Endothelial cell of umbilical vein (primary cell): ENCODE results near the gene SEC31A. TPM values are rescaled to one million over a fixed set of nuclear protein-coding genes. Genes with fewer than 3 reads are reported as not detected.

ENCODE experiments used
- BruUV-seq: library from RNA; stranded (reverse); fragments of 400-500 nt; replicated peaks from 2 replicates; lab custom pipeline; 2021; lab: Mats Ljungman, UMichigan
- CTCF ChIA-PET: fragments of 300-600, 350-600 bp; sonication (Branson Sonifier 250); formaldehyde crosslinking; loops from one replicate; lab custom pipeline; 2021; ENCODE audit warnings: antibody characterized with exemption, inconsistent platforms; lab: Charles Lee
- POLR2A ChIA-PET: fragments of 300-600, 350-600 bp; sonication (Branson Sonifier 250); formaldehyde crosslinking; loops from one replicate; lab custom pipeline; 2021; ENCODE audit warnings: antibody characterized with exemption, inconsistent platforms; lab: Charles Lee
- DNase-seq: peaks from one replicate; pipeline ENCODE4 v3.0.0-alpha.2; 2011; ENCODE audit warnings: low read depth, low spot score
- FAIRE-seq: peaks from 2 replicates; lab custom pipeline; 2011; peaks lifted over from hg19 to GRCh38; lab: Jason Lieb, UNC
- H2AFZ ChIP-seq: 2 replicates; pipeline ENCODE4 v1.6.0; 2012; ENCODE audit warnings: low read depth, low read length, control low read depth, inconsistent platforms
- H3K27ac ChIP-seq: 2 replicates; pipeline ENCODE4 v1.5.1; 2011; ENCODE audit warnings: low read depth, mild to moderate bottlenecking, control low read depth, low read length, moderate library complexity; ENCODE audit not compliant: insufficient read depth
- H3K27me3 ChIP-seq, 2 experiments: 2 replicates each; pipeline versions ENCODE4 v1.6.0 to v1.6.1; 2011; ENCODE audit warnings: low read length in 2 of 2, mixed read lengths in 1 of 2; ENCODE audit not compliant: control insufficient read depth in 2 of 2, insufficient read depth in 2 of 2
- H3K36me3 ChIP-seq, 2 experiments: 2 replicates in 1 of 2; 3 replicates in 1 of 2; pipeline ENCODE4 v1.5.1; 2011; ENCODE audit warnings: low read length in 2 of 2, mild to moderate bottlenecking in 1 of 2, moderate library complexity in 1 of 2; ENCODE audit not compliant: control insufficient read depth in 2 of 2, insufficient read depth in 2 of 2; ENCODE audit errors: extremely low read depth in 1 of 2
- H3K4me1 ChIP-seq: 3 replicates; pipeline ENCODE4 v1.5.1; 2011; ENCODE audit warnings: mild to moderate bottlenecking, low read length; ENCODE audit not compliant: control insufficient read depth, insufficient read depth; ENCODE audit errors: extremely low read depth
- H3K4me2 ChIP-seq: 2 replicates; pipeline ENCODE4 v1.6.1; 2011; ENCODE audit warnings: low read length, control low read depth, mixed read lengths; ENCODE audit not compliant: insufficient read depth
- H3K4me3 ChIP-seq, 3 experiments: fragments of 200-600 bp in 1 of 3; sonication (generic), shearing (Covaris generic) in 1 of 3; replicated peaks in 1 of 3; 2 replicates each; pipeline ENCODE4 v1.5.1; 2011 to 2016; ENCODE audit warnings: control low read depth in 3 of 3, low read length in 3 of 3, mild to moderate bottlenecking in 2 of 3, inconsistent platforms in 1 of 3, low read depth in 1 of 3, moderate library complexity in 1 of 3; ENCODE audit not compliant: insufficient read depth in 1 of 3
- H3K79me2 ChIP-seq: 2 replicates; pipeline ENCODE4 v1.6.0; 2012; ENCODE audit warnings: low read length, inconsistent platforms; ENCODE audit not compliant: control insufficient read depth, insufficient read depth
- H3K9ac ChIP-seq: replicated peaks from 2 replicates; pipeline ENCODE3; 2011; ENCODE audit warnings: low read length, control low read depth; ENCODE audit not compliant: insufficient read depth; ENCODE audit errors: extremely low read depth
- H3K9me1 ChIP-seq: replicated peaks from 3 replicates; pipeline ENCODE4 v1.6.0; 2011; ENCODE audit warnings: mild to moderate bottlenecking, low read length; ENCODE audit not compliant: control insufficient read depth, insufficient read depth; ENCODE audit errors: extremely low read depth
- H3K9me3 ChIP-seq: replicated peaks from 2 replicates; pipeline ENCODE4 v1.5.1; 2012; ENCODE audit warnings: low read length, inconsistent platforms; ENCODE audit not compliant: control insufficient read depth, insufficient read depth
- H4K20me1 ChIP-seq: replicated peaks from 2 replicates; pipeline ENCODE3; 2011; ENCODE audit warnings: mild to moderate bottlenecking, low read length; ENCODE audit not compliant: control insufficient read depth, insufficient read depth; ENCODE audit errors: extremely low read depth
- CTCF ChIP-seq, 2 donors: IDR thresholded peaks; 1 replicate in 1 of 2; 2 replicates in 1 of 2; pipeline ENCODE4 v1.5.1; 2011; ENCODE audit warnings: low read length in 2 of 2, mild to moderate bottlenecking in 2 of 2, moderate library complexity in 2 of 2, control low read depth in 1 of 2, inconsistent platforms in 1 of 2, low read depth in 1 of 2; ENCODE audit not compliant: insufficient read depth in 1 of 2; ENCODE audit errors: extremely low read depth in 1 of 2
- dilution Hi-C: fragments of 300-500 bp; cut with MboI; formaldehyde crosslinking; loops from one replicate; pipeline ENCODE4 v1.15.0; 2019; ENCODE audit warnings: low sequenced_read_pairs; ENCODE audit not compliant: extremely low pct_ligation_motif_present
- intact Hi-C: fragments of 100-400 bp; cut with micrococcal nuclease; formaldehyde crosslinking; loops from one replicate; pipeline ENCODE4 v1.10.0; 2022
- polyA plus RNA-seq, 4 experiments: library from polyadenylated mRNA; depleted of rRNA in 3 of 4; stranded (reverse) in 3 of 4; unstranded in 1 of 4; fragments of >200 nt; gene quantifications; 2 replicates each; pipeline versions ENCODE4 v1.2.1 to v1.2.3, GENCODE V29; 2011 to 2012; ENCODE audit warnings: missing spikeins in 1 of 4
- total RNA-seq: library from RNA; stranded (reverse); gene quantifications from 2 replicates; pipeline ENCODE4 v1.2.3, GENCODE V29; 2021

SEC31A gene
- total and polyA plus RNA-seq, 2 donors (not counting 3 experiments of a cell fraction or from before 2014, with no cell fraction given): 226 to 301 TPM

- Histone ChIP-seq H3K4me2 (no peak overlapping the region), H3K79me2 (peaks cover 15% of the 10 kb centered on the region), H4K20me1 (no peaks in the 10 kb centered on the region), H2AFZ (no peak overlapping the region), H3K9ac (no peak overlapping the region), H3K4me1 (peaks cover 16% of the 10 kb centered on the region), H3K27ac (no peak overlapping the region), H3K36me3 (no peaks in the 10 kb centered on the region), H3K9me1 (no peaks in the 10 kb centered on the region), H3K4me3 (no peak overlapping the region), H3K27me3 (no peaks in the 10 kb centered on the region), H3K9me3 (no peaks in the 10 kb centered on the region)
- BruUV-seq: no TSS peak
- CTCF ChIA-PET: interaction anchor here (0.9 kb wide), 1 partner anchor 131 kb away, joined by 4 read pairs; the partner anchor contains the start of gene COPS4
- dilution Hi-C loops (no loop called here), intact Hi-C loops (no loop called here)
- FAIRE-seq: no peak
- POLR2A ChIA-PET: no interaction called here
- TF ChIP-seq CTCF (IDR thresholded peaks at IDR 0.05; ENCODE audit: extremely low read depth in 1 of 2, insufficient read depth in 1 of 2, low read depth in 1 of 2, low read length in 2 of 2): no peak
- no peak for DNase-seq
These were observed 12.8 kb upstream of the SEC31A start for GRCh38 chr4:82903737-82904136.

DNA sequence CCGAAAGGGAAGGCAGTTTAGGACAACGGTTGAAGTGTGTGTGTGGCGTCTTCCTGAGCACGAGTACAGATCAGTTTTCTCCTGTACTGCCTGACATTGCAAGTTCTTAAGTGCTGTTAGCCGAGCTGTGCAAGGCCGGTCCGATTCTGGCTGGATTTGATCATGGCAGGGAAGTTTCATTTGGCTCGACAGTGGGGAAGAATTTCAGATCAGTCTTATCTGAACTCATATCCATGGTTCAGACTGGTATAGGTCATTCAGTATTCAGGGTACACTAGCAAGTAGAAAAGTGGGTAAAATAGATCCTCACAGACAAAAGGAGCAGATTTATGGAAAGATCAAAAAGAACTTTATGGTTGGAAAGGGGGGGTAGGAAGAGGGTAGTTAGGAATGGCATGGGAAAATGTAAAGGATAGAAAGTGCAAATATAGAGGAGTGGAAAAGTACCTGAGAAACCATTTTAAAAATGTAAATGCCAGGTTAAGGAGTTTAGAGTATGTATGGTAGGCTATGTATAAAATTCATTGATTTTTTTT lies 10.3 kb upstream of the SEC31A start:
- TSS peak; percentile 75 for BruUV-seq
- TF ChIP-seq CTCF (IDR thresholded peaks at IDR 0.05; ENCODE audit: extremely low read depth in 1 of 2, insufficient read depth in 1 of 2, low read depth in 1 of 2, low read length in 2 of 2): no peak
- Histone ChIP-seq H3K27me3 (no peaks in the 10 kb centered on the region), H3K79me2 (peaks cover 40% of the 10 kb centered on the region), H3K4me1 (peaks cover 22% of the 10 kb centered on the region), H3K27ac (peak overlapping the region; percentile 96), H3K9me1 (no peaks in the 10 kb centered on the region), H3K4me3 (peak overlapping the region; percentile 42 to 85 (median 71)), H3K4me2 (peak overlapping the region; percentile 91), H4K20me1 (no peaks in the 10 kb centered on the region), H3K9ac (peak overlapping the region; percentile 98), H3K9me3 (no peaks in the 10 kb centered on the region), H2AFZ (peak overlapping the region; percentile 71), H3K36me3 (peaks cover 0 to 6% of the 10 kb centered on the region in 2 experiments)
- CTCF ChIA-PET: interaction anchor here (0.6 to 3.7 kb wide), 7 partner anchors 9 to 380 kb away, joined by 3 to 18 read pairs (median 5); partner anchors contain the start of gene SEC31A
- dilution Hi-C loops: no loop called here
- intact Hi-C loops: no loop called here
- POLR2A ChIA-PET: interaction anchor here (0.6 to 2.6 kb wide), 3 partner anchors 134 to 472 kb away, joined by 3 to 9 read pairs (median 3); partner anchors contain the start of genes COPS4 and COQ2
- DNase-seq (no peak), FAIRE-seq (no peak)
